ENCODE measurements around the gene EEF1AKMT1.
"Not testable (repeated sequence)": the region's sequence is repeated elsewhere in the genome, so short reads cannot be mapped to it uniquely, and the experiment has no call there.

Gene EEF1AKMT1

DNA sequence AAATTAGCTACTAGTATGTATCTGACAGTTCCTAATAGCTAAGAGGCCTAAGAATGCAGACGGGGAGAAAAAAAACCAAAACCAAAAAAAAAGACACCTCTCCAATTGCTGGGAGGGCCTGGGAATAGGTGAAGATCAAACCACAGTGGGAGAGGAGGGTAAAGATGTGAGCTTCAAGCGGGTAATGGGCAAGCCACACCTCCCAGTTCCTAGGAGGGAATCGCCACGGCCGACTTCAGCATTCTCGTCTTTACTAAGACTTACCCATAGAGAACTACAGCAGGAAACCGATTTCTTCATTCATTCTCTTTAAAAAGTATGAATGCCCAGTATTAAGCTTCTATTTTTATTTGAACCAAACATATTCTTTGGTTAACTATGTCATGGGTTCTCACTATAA lies 5.6 kb upstream of the EEF1AKMT1 start:
- in situ Hi-C loops (cut with HindIII; ENCODE audit: low sequenced_read_pairs) = no loop called here

DNA sequence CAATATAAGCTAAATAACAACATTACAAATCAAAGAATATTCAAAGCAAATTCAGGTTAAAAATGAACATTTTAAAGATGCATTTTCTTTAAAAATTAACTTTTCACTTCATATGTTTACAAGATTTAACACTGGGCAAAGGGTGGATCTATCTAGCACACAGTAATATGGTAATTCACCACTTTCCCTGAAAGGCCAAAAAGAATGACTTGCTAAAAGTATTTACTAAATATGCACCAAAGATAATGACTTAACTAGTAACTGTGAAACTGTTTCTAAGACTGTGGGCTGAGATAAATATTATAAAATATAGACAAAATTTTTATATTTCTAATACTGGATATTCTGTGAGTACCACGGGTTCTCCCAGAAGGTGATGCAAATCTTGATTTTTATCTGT lies 4.5 kb upstream of the EEF1AKMT1 start:
- in situ Hi-C loops (cut with HindIII; ENCODE audit: low sequenced_read_pairs) = no loop called here

- in situ Hi-C loops (cut with HindIII; ENCODE audit: low sequenced_read_pairs) = no loop called here
Observed at GRCh38 chr13:20776751-20777150, 3.0 kb upstream of the EEF1AKMT1 start.

GRCh38 chr13:20775961-20776360 lies 2.2 kb upstream of the EEF1AKMT1 start:
- in situ Hi-C loops (cut with HindIII; ENCODE audit: low sequenced_read_pairs) = no loop called here

- in situ Hi-C loops (cut with HindIII; ENCODE audit: low sequenced_read_pairs) = no loop called here
Observed at GRCh38 chr13:20774746-20775145, 985 bp upstream of the EEF1AKMT1 start.

DNA sequence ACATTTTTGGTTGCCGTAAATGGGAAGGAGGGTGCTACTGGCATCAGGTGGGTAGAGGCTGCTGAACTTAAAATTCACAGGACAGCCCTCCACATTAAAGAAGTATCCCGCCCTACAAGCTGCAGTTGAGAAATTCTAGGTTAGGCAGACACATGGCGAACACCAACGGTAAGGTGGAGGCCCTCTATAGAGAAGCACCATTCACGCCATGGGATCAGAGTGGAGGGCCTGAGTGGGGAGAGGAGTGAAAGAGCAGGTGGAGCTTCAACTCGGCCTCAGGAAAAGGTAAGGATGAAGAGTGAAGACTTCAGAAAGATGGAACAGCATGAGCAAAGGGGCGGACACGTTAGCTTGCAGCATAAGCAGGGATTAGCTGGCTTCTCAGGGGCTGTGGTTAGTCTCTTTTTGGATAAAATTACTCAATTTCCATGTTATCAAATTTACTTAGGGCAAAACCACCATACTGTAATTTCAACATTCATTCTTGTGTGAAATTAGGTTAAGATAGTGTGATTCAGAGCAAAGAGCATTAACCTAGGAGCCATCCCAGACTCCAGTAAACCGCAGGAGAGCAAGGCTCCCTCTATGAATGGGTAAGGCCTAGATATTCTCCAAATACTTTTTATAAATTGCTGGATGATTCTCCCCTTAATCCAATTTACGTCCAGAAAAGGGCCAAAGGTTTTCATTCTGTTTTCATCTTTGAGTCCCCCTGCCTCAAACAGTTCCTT lies 1.2 kb downstream of the EEF1AKMT1 start:
- in situ Hi-C loops (cut with HindIII; ENCODE audit: low sequenced_read_pairs) = no loop called here

GRCh38 chr13:20769834-20770233 lies 3.9 kb downstream of the EEF1AKMT1 start:
- in situ Hi-C loops (cut with HindIII; ENCODE audit: low sequenced_read_pairs) = no loop called here

DNA sequence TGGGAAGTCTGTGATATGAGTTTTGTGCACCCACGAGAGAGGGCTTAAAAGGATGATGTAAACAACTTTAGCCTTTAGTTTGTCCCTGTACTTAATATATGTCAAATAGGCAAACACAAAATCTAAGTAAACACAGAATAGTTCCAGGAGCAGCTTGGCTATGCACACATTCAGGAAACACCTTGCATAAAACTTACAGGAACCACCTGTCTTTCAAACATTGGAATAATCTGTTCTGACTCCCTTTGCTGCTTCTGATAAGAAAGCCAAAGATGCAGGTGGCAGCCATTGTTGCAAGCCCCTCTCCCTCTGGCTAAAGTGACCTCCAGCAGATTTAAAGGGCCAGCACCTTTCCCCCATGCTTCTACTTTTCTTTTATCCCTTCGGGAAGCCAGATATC lies 4.7 kb downstream of the EEF1AKMT1 start:
- in situ Hi-C loops (cut with HindIII; ENCODE audit: low sequenced_read_pairs) = no loop called here

- in situ Hi-C loops (cut with HindIII; ENCODE audit: low sequenced_read_pairs) = no loop called here
Observed at GRCh38 chr13:20767309-20767943, 6.3 kb downstream of the EEF1AKMT1 start.

DNA sequence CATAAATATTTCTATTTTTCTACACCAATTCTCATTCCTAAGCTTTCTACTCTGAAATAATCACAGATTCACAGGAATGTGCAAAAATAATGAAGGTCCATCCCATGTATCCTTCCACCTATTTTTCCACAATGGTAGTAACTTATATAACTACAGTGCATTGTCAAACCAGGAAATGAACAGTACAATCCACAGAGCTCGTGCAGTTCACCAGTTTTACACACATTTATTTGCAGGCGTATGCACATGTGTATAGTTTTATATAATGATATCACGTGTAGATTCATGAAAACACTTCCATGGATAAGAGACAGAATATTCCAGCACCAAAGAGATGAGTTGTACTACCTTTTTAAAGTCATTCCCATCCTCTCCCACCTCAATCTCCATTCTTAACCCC lies 12.9 kb downstream of the EEF1AKMT1 start:
- in situ Hi-C loops (cut with HindIII; ENCODE audit: low sequenced_read_pairs) = no loop called here

DNA sequence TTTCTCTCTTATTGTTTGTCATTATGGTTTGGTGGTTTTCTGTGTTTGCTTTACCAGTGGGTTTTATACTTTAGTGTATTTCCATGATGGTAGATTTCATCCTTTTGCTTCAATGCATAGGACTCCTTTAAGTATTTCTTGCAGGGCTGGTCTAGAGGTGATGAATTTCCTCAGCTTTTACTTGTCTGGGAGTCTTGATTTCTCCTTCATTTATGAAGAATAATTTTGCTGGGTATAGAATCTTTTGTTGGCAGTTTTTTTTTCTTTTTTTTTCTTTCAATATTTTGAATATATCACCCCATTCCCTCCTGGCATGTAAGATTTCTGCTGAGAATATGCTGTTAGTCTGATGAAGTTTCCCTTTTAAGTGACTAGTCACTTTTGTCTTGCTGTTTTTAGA lies 19.8 kb downstream of the EEF1AKMT1 start:
- in situ Hi-C loops (cut with HindIII; ENCODE audit: low sequenced_read_pairs) = no loop called here

DNA sequence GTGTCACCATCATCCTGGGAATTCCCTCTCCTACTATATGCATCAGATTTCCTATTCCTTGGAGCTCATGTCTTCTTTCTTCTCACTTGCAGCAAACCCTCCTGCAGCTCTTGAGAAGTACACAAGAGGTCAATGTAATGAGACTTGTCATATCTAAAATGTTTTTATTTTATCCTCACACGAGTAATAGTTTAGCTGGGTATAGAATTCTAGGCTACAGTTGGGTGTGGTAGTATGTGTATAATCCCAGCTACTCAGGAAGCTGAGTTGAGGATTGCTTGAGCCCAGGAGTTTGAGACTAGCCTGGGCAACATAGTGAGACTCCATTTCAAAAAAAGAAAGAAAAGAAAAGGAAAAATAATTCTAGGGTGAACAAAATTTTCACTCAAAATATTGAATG lies 24.4 kb downstream of the EEF1AKMT1 start:
- in situ Hi-C loops (cut with HindIII; ENCODE audit: low sequenced_read_pairs) = no loop called here

GRCh38 chr13:20743830-20744404 lies 29.8 kb downstream of the EEF1AKMT1 start:
- in situ Hi-C loops (cut with HindIII; ENCODE audit: low sequenced_read_pairs) = not testable (repeated sequence)

DNA sequence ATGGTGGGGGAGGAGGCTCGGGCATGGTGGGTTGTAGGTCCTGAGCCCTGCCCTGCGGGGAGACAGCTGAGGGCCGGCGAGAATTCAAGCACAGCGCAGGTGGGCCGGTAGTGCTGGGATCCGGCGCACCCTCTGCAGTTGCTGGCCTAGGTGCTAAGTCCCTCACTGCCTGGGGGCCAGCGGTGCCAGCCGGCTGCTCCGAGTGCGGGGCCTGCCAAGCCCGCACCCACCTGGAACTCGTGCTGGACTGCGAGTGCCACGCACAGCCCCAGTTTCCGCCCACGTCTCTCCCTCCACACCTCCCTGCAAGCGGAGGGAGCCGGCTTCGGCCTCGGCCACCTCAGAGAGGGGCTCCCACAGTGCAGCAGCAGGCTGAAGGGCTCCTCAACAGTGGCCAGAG lies 33.7 kb downstream of the EEF1AKMT1 start:
- in situ Hi-C loops (cut with HindIII; ENCODE audit: low sequenced_read_pairs) = no loop called here

GRCh38 chr13:20738616-20739015 lies 35.1 kb downstream of the EEF1AKMT1 start:
- in situ Hi-C loops (cut with HindIII; ENCODE audit: low sequenced_read_pairs) = no loop called here

DNA sequence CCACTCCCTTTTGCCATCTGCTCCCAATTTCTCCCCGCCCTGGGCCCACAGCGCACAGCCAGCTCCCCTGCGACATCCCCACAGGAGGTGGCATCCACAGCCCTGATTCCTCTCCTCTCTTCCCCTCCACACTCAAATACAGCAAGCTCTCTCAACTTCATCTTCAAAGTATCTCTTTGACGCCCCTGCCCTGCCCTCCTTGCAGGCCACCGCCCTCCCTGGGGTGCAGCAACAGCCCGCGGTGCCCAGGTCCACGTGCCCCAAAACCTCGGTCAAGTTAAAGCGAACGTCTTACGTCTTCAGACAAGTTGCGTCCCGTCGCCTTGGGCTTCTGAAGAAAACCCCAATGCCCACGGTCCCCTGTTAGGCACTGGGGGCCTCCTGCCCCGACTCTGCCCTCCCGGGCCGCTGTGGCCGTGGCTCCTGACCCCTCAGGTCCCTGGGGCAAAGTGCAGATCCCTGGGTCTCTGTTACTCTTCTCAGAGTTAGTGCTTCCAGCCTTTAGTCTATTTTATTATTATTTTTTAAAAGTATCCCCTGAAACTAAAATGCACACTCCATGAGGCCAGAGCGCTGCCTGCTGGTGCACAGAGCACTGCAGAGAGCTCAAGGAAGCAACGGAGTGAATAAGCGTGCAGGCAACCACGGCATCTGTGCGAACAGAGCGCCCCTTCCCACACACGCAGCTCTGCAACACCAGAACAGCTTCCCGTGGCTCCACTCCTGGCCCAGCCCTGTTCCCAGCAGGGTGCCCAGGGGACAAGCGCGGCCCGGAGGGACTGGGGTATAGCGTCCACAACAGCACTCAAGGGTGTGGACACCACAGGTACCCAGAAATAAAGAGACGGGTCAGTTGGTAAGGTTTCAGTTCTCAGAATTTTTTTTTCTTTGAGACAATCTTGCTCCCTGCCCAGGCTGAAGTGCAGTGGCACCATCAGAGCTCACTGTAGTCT lies 43.9 kb downstream of the EEF1AKMT1 start:
- in situ Hi-C loops (cut with HindIII; ENCODE audit: low sequenced_read_pairs) = no loop called here

DNA sequence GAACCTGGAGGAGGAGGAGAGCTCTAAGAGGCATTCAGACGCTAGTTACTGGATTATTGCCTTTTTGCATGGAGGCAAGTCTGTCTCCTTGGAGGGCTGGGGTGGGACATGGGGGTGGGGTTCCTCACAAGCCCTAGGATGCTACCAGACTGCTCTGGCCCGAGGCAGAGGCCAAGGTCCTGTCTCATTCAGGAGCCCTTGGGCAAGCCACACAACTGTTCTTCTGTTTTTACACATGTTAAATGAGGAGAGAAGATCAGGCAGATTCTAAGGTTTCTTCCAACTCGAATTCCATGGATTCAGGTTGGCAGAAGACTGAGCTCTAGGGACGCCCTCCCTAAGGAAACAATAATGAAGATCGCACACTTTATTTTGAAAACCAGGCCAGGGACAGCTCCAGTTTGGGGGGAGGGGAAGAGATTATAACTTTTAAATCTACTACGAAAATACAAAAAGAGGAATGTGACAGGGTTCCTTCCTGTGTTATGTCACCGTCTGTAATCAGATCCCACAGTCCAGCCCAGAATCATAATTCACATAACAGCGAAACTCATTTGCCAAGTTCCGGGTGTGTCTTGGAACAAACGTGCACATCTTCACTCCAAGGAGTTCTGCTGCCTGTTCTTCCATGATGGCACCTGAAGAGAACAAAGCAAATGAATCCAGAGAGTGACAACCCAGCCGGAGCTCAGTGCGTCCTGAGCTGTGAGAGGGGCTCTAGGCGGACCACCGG lies 45.0 kb downstream of the EEF1AKMT1 start:
- in situ Hi-C loops (cut with HindIII; ENCODE audit: low sequenced_read_pairs) = no loop called here

DNA sequence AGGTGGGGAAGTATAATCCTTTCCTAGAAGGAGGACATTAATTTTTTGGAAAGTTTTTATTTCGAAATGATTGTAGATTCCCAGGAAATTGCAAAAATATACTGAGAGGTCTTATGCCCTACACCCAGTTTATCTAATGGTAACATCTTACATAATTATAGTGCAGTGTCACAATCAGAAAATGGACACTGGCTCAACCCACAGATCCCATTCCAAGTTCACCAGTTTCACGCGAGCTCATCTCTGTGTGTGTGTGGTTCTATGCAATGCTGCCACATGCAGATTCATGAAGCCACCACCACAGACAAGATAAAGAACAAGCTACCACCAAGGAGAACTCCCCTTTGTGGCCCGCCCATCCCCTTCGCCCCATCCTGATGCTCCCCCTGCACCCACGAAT lies 45.9 kb downstream of the EEF1AKMT1 start:
- in situ Hi-C loops (cut with HindIII; ENCODE audit: low sequenced_read_pairs) = no loop called here

DNA sequence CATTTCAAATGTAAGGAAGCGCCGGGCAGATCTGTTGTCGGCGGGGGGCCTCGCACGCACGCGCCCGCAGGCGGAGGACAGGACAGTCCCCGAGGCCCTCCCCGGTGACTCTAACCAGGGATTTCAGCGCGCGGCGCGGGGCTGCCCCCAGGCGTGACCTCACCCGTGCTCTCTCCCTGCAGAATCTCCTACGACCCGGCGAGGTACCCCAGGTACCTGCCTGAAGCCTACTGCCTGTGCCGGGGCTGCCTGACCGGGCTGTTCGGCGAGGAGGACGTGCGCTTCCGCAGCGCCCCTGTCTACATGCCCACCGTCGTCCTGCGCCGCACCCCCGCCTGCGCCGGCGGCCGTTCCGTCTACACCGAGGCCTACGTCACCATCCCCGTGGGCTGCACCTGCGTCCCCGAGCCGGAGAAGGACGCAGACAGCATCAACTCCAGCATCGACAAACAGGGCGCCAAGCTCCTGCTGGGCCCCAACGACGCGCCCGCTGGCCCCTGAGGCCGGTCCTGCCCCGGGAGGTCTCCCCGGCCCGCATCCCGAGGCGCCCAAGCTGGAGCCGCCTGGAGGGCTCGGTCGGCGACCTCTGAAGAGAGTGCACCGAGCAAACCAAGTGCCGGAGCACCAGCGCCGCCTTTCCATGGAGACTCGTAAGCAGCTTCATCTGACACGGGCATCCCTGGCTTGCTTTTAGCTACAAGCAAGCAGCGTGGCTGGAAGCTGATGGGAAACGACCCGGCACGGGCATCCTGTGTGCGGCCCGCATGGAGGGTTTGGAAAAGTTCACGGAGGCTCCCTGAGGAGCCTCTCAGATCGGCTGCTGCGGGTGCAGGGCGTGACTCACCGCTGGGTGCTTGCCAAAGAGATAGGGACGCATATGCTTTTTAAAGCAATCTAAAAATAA lies 52.1 kb downstream of the EEF1AKMT1 start:
- in situ Hi-C loops (cut with HindIII; ENCODE audit: low sequenced_read_pairs) = no loop called here

DNA sequence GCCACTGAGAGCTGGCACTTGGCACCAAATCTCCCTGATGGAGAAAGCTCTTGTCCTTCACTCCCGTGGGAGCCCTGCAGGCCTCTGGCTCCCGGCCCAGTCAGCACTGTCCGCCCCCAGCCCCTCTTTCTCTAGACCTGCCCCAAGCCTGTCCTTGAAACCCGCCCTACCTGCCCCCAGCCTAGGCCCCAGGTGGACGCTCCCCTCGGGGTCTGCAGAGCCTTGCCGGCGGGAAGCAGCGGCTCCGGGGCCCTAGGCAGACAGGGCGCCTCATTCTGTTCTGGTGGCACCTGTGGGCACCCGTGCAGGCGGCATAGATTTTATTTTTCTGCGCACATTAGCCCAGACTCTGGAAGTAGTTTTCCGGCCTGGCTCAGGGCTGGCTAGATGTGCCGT lies 52.7 kb downstream of the EEF1AKMT1 start:
- in situ Hi-C loops (cut with HindIII; ENCODE audit: low sequenced_read_pairs) = no loop called here
